HCT116 (cell line): ENCODE results near the gene WDR27. TPM values are rescaled to one million over a fixed set of nuclear protein-coding genes. Genes with fewer than 3 reads are reported as not detected.

Experiments used
- ATAC-seq: fragments of 200-7000 bp; cut with Tn5 transposase; 2 replicates; pipeline ENCODE4 v1.9.1; 2020; ENCODE audit warnings: mild to moderate bottlenecking, moderate library complexity
- BruUV-seq: library from RNA; stranded (reverse); fragments of 400-500 nt; replicated peaks from 2 replicates; lab custom pipeline; 2021; lab: Mats Ljungman, UMichigan
- CTCF ChIA-PET: fragments of 300-600 bp; sonication (Branson Sonifier 250); formaldehyde crosslinking; loops from one replicate; lab custom pipeline; 2021; ENCODE audit warnings: antibody characterized with exemption; lab: Charles Lee
- POLR2A ChIA-PET: fragments of 300-600, 350-600 bp; sonication (Branson Sonifier 250); formaldehyde crosslinking; loops from one replicate; lab custom pipeline; 2021; ENCODE audit warnings: antibody characterized with exemption; lab: Charles Lee
- RAD21 ChIA-PET, 2 experiments: fragments of 300-600 bp; sonication (Branson Sonifier 250); formaldehyde crosslinking; loops; one replicate each; lab custom pipeline; 2023; ENCODE audit warnings: low total read pairs in 2 of 2; ENCODE audit not compliant: uncharacterized antibody in 2 of 2, unreplicated experiment in 2 of 2, low non-redundant PET in 1 of 2; lab: Charles Lee
- DNase-seq: peaks from one replicate; pipeline ENCODE4 v3.0.0-alpha.2; 2010; ENCODE audit warnings: low read depth, low spot score
- H2AFZ ChIP-seq: fragments of 200-600 bp; shearing (Covaris generic), sonication (generic); 2 replicates; pipeline ENCODE4 v1.6.1; 2017; ENCODE audit warnings: low read depth, mixed run types, mixed read lengths, antibody characterized with exemption, low read length; ENCODE audit not compliant: poor library complexity, severe bottlenecking
- H3K27ac ChIP-seq: 2 replicates; pipeline ENCODE4 v1.5.1; 2012; ENCODE audit warnings: low read depth, low read length
- H3K27me3 ChIP-seq: fragments of 200-600 bp; sonication (generic); 2 replicates; pipeline ENCODE4 v1.6.1; 2016; ENCODE audit warnings: mixed run types, low read length, mixed read lengths; ENCODE audit not compliant: insufficient read depth
- H3K36me3 ChIP-seq, 2 experiments: fragments of 200-500 bp in 1 of 2; fragments of 200-600 bp in 1 of 2; sonication (Bioruptor generic) in 1 of 2; sonication (generic) in 1 of 2; 2 replicates each; pipeline versions ENCODE4 v1.5.1 to v1.6.1; 2014 to 2016; ENCODE audit warnings: low read length in 2 of 2, inconsistent platforms in 1 of 2, mixed read lengths in 1 of 2, mixed run types in 1 of 2; ENCODE audit not compliant: insufficient read depth in 2 of 2, control insufficient read depth in 1 of 2
- H3K4me1 ChIP-seq, 2 experiments: fragments of 200-600 bp in 1 of 2; sonication (generic) in 1 of 2; 2 replicates each; pipeline versions ENCODE4 v1.5.1 to v1.6.1; 2012 to 2017; ENCODE audit warnings: low read length in 2 of 2, inconsistent platforms in 1 of 2, mild to moderate bottlenecking in 1 of 2, mixed read lengths in 1 of 2, mixed run types in 1 of 2, moderate library complexity in 1 of 2; ENCODE audit not compliant: insufficient read depth in 2 of 2, control insufficient read depth in 1 of 2
- H3K4me2 ChIP-seq: fragments of 200-600 bp; sonication (generic); 2 replicates; pipeline ENCODE4 v1.6.1; 2017; ENCODE audit warnings: mixed run types, low read length, mixed read lengths
- H3K4me3 ChIP-seq, 2 experiments: fragments of 200-600 bp in 1 of 2; sonication (generic) in 1 of 2; replicated peaks in 1 of 2; 2 replicates each; pipeline ENCODE4 v1.5.1; 2011 to 2016; ENCODE audit warnings: low read length in 2 of 2, control low read depth in 1 of 2, low read depth in 1 of 2, mild to moderate bottlenecking in 1 of 2, mixed read lengths in 1 of 2, mixed run types in 1 of 2
- H3K79me2 ChIP-seq: fragments of 200-600 bp; sonication (generic); 2 replicates; pipeline ENCODE4 v1.6.1; 2017; ENCODE audit warnings: mild to moderate bottlenecking, mixed run types, low read length, moderate library complexity, mixed read lengths; ENCODE audit not compliant: insufficient read depth
- H3K9ac ChIP-seq: fragments of 200-600 bp; sonication (generic); 2 replicates; pipeline ENCODE4 v1.6.1; 2016; ENCODE audit warnings: low read length, mixed read lengths
- H3K9me2 ChIP-seq: fragments of 200-600 bp; sonication (generic), shearing (Covaris generic); 2 replicates; pipeline ENCODE4 v1.6.1; 2017; ENCODE audit warnings: mixed run types, mild to moderate bottlenecking, moderate library complexity; ENCODE audit not compliant: insufficient read depth
- H3K9me3 ChIP-seq, 2 experiments: fragments of 200-500 bp in 1 of 2; fragments of 200-600 bp in 1 of 2; sonication (Bioruptor generic) in 1 of 2; sonication (generic) in 1 of 2; 2 replicates each; pipeline ENCODE4 v1.6.1; 2014 to 2017; ENCODE audit warnings: low read length in 2 of 2, mixed read lengths in 2 of 2, inconsistent platforms in 1 of 2, low read depth in 1 of 2, mild to moderate bottlenecking in 1 of 2, mixed run types in 1 of 2, moderate library complexity in 1 of 2; ENCODE audit not compliant: control insufficient read depth in 1 of 2, insufficient read depth in 1 of 2
- H4K20me1 ChIP-seq: fragments of 200-600 bp; sonication (generic), shearing (Covaris generic); 2 replicates; pipeline ENCODE4 v1.6.1; 2017; ENCODE audit warnings: mixed run types, mild to moderate bottlenecking, moderate library complexity; ENCODE audit not compliant: insufficient read depth
- EZH2phosphoT487 ChIP-seq: fragments of 200-600 bp; IDR thresholded peaks from 2 replicates; pipeline ENCODE4 v1.6.1; 2018; ENCODE audit warnings: antibody characterized with exemption, borderline replicate concordance
- POLR2A ChIP-seq: IDR thresholded peaks from 2 replicates; pipeline ENCODE4 v1.7.0; 2011; ENCODE audit warnings: borderline replicate concordance; ENCODE audit not compliant: insufficient read depth, insufficient read length; ENCODE audit errors: extremely low read depth
- POLR2AphosphoS5 ChIP-seq: IDR thresholded peaks from 2 replicates; pipeline ENCODE4 v1.6.1; 2011; ENCODE audit warnings: mild to moderate bottlenecking, low read depth, low read length, moderate library complexity
- SIN3A ChIP-seq: IDR thresholded peaks from 2 replicates; pipeline ENCODE4 v1.6.1; 2012; ENCODE audit warnings: low read depth
- SRF ChIP-seq: IDR thresholded peaks from 2 replicates; pipeline ENCODE4 v1.6.1; 2012; ENCODE audit warnings: low read depth
- intact Hi-C: fragments of 100-400 bp; cut with micrococcal nuclease; formaldehyde crosslinking; loops from 2 replicates; pipeline ENCODE4 v1.10.0; 2022
- total RNA-seq: library from RNA; stranded (reverse); gene quantifications from one replicate; pipeline ENCODE4 v1.2.1, GENCODE V29; 2021; ENCODE audit not compliant: unreplicated experiment
- TF ChIP-seq, protein P1 (sequence below): IDR thresholded peaks from 2 replicates; pipeline ENCODE4 v1.6.1; 2012
- TF ChIP-seq, protein P2 (sequence below): IDR thresholded peaks from 2 replicates; pipeline ENCODE4 v1.6.1; 2012; ENCODE audit warnings: low read depth
- TF ChIP-seq, protein P3 (sequence below), 3 experiments: fragments of 200-600 bp in 1 of 3; sonication (generic) in 1 of 3; IDR thresholded peaks in 2 of 3; conservative IDR thresholded peaks in 1 of 3; 2 replicates each; pipeline ENCODE4 v1.5.1; 2012 to 2017; ENCODE audit warnings: low read depth in 2 of 3, low read length in 2 of 3, antibody characterized with exemption in 1 of 3, borderline replicate concordance in 1 of 3, control low read depth in 1 of 3, mild to moderate bottlenecking in 1 of 3, mixed read lengths in 1 of 3, mixed run types in 1 of 3, moderate library complexity in 1 of 3; ENCODE audit not compliant: insufficient read depth in 1 of 3

Gene WDR27
- total RNA-seq, 1 experiment from 2014 or later = 60.6 TPM

DNA sequence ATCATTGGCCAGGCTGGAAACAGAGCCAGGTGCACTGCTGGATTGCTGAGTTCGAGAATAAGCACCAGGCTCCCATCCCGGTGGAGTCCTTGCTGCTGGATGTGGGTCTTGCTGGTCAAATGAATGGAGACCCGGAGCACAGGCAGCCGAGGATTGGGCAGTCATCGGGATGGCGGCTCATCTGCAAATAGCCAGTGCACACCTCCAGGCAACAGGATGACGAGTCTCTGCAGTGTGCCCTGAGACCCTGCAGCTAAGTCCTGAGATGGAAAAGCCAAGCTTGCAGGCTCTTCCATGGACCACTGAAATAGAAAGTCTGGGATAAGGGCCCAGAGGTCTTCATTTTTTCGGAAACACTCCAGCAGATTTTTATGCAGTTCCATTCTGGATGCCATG lies 143.5 kb downstream of the WDR27 start:
- Histone ChIP-seq H3K9me2 (no peaks in the 10 kb centered on the region), H2AFZ (no peak overlapping the region), H3K36me3 (no peaks in the 10 kb centered on the region), H3K4me2 (no peak overlapping the region), H3K4me1 (no peaks in the 10 kb centered on the region), H3K9me3 (no peaks in the 10 kb centered on the region), H3K27ac (no peak overlapping the region), H3K27me3 (no peaks in the 10 kb centered on the region), H3K4me3 (no peak overlapping the region), H3K79me2 (no peaks in the 10 kb centered on the region), H4K20me1 (no peaks in the 10 kb centered on the region), H3K9ac (no peak overlapping the region)
- ChIA-PET CTCF (no interaction called here), RAD21 (no interaction called here), POLR2A (no interaction called here)
- intact Hi-C loops = no loop called here
- TF ChIP-seq SRF (no peak), POLR2A (no peak), EZH2phosphoT487 (no peak), POLR2AphosphoS5 (no peak), SIN3A (no peak)
- TF ChIP-seq, protein P1, sequence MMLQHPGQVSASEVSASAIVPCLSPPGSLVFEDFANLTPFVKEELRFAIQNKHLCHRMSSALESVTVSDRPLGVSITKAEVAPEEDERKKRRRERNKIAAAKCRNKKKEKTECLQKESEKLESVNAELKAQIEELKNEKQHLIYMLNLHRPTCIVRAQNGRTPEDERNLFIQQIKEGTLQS = no peak
- TF ChIP-seq, protein P2, sequence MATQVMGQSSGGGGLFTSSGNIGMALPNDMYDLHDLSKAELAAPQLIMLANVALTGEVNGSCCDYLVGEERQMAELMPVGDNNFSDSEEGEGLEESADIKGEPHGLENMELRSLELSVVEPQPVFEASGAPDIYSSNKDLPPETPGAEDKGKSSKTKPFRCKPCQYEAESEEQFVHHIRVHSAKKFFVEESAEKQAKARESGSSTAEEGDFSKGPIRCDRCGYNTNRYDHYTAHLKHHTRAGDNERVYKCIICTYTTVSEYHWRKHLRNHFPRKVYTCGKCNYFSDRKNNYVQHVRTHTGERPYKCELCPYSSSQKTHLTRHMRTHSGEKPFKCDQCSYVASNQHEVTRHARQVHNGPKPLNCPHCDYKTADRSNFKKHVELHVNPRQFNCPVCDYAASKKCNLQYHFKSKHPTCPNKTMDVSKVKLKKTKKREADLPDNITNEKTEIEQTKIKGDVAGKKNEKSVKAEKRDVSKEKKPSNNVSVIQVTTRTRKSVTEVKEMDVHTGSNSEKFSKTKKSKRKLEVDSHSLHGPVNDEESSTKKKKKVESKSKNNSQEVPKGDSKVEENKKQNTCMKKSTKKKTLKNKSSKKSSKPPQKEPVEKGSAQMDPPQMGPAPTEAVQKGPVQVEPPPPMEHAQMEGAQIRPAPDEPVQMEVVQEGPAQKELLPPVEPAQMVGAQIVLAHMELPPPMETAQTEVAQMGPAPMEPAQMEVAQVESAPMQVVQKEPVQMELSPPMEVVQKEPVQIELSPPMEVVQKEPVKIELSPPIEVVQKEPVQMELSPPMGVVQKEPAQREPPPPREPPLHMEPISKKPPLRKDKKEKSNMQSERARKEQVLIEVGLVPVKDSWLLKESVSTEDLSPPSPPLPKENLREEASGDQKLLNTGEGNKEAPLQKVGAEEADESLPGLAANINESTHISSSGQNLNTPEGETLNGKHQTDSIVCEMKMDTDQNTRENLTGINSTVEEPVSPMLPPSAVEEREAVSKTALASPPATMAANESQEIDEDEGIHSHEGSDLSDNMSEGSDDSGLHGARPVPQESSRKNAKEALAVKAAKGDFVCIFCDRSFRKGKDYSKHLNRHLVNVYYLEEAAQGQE = no peak
- TF ChIP-seq, protein P3, sequence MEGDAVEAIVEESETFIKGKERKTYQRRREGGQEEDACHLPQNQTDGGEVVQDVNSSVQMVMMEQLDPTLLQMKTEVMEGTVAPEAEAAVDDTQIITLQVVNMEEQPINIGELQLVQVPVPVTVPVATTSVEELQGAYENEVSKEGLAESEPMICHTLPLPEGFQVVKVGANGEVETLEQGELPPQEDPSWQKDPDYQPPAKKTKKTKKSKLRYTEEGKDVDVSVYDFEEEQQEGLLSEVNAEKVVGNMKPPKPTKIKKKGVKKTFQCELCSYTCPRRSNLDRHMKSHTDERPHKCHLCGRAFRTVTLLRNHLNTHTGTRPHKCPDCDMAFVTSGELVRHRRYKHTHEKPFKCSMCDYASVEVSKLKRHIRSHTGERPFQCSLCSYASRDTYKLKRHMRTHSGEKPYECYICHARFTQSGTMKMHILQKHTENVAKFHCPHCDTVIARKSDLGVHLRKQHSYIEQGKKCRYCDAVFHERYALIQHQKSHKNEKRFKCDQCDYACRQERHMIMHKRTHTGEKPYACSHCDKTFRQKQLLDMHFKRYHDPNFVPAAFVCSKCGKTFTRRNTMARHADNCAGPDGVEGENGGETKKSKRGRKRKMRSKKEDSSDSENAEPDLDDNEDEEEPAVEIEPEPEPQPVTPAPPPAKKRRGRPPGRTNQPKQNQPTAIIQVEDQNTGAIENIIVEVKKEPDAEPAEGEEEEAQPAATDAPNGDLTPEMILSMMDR (IDR thresholded peaks at IDR 0.05 in 2 of 3, conservative IDR thresholded peaks at IDR 0.05 in 1 of 3; ENCODE audit: borderline replicate concordance in 1 of 3, insufficient read depth in 1 of 3, low read depth in 2 of 3, low read length in 2 of 3) = no peak
- no TSS peak for BruUV-seq
- DNase-seq (no peak), ATAC-seq (no peak)
